ENCODE results near the gene HSPBAP1.
A peak's percentile ranks its signal among the peaks of the same experiment; 100 is the strongest.

Gene HSPBAP1

DNA sequence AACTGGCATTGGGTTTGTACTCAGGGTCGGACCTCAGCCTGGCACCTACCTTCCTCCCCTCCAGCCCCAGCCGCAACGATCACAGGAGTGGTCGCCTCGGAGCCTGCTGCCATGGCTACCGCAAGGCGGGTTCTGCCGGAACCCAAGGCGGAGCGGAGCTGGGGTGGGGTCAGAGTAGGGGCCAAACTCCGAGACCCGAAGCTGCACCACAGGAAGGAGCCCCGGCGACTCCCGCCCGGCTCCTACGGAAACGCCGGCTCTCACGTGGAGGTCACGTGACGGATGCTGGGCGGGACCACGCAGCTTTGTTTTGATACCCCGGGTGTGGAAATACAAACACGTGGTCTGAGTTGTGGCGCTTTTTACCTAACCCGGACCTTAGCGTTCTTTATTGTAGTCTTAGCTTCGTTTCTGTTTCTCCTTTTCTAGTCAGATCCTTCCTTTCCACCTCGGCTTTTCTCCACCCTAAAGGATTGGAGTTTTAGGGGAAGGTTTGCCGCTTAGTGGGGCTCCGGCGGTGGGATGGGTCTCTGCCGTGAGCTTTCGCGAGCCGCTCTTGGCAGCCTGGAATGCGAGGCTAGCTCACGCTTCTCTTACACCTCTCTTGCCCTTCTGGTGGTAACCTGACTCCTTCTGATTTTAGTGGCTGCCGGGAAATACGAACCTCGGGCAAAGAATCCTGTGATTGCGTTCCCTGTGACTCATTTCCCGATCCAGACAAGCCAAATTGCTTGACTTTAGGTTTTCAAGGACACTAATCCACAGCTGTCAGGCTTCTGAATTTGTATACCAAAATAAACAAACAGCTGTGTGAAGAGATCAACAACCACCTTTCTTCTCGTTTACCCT is at the start of gene HSPBAP1:
HSPBAP1 (minus strand) TSS at position 264 of the 849 bp plus-strand sequence; CDS start at position 113, 151 bp downstream.
- DNase-seq (ENCODE audit: extremely low read depth, low read depth): peak; percentile 71
- TF ChIP-seq, protein P1, sequence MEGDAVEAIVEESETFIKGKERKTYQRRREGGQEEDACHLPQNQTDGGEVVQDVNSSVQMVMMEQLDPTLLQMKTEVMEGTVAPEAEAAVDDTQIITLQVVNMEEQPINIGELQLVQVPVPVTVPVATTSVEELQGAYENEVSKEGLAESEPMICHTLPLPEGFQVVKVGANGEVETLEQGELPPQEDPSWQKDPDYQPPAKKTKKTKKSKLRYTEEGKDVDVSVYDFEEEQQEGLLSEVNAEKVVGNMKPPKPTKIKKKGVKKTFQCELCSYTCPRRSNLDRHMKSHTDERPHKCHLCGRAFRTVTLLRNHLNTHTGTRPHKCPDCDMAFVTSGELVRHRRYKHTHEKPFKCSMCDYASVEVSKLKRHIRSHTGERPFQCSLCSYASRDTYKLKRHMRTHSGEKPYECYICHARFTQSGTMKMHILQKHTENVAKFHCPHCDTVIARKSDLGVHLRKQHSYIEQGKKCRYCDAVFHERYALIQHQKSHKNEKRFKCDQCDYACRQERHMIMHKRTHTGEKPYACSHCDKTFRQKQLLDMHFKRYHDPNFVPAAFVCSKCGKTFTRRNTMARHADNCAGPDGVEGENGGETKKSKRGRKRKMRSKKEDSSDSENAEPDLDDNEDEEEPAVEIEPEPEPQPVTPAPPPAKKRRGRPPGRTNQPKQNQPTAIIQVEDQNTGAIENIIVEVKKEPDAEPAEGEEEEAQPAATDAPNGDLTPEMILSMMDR (IDR thresholded peaks at IDR 0.05; ENCODE audit: low read depth, low read length): no peak

- DNase-seq (ENCODE audit: extremely low read depth, low read depth): no peak
- TF ChIP-seq, protein P1 (IDR thresholded peaks at IDR 0.05; ENCODE audit: low read depth, low read length): no peak
Measured at GRCh38 chr3:122835590-122835989, 42.0 kb upstream of the HSPBAP1 start.

DNA sequence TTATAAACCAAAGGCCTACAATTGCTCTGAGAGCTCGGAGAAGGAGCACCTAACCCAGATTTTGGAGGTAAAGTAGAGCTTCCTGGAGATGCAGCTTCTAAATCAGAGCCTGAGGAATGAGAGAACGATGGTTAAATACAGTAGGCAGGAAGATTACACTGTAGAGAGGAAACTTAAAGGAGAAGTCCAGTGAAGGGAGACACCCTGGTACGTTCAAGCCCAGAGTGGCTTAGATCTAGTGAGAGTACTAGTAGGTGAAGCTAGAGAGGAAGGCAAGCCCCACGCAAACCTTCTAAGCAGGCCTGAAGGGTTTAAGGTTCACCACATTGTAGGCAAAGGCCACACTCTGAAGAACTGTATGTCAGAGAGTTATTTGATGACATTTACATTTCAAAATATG is 34.6 kb upstream of the HSPBAP1 start:
- no peak for DNase-seq (ENCODE audit: extremely low read depth, low read depth)
- TF ChIP-seq, protein P1 (IDR thresholded peaks at IDR 0.05; ENCODE audit: low read depth, low read length): no peak

DNA sequence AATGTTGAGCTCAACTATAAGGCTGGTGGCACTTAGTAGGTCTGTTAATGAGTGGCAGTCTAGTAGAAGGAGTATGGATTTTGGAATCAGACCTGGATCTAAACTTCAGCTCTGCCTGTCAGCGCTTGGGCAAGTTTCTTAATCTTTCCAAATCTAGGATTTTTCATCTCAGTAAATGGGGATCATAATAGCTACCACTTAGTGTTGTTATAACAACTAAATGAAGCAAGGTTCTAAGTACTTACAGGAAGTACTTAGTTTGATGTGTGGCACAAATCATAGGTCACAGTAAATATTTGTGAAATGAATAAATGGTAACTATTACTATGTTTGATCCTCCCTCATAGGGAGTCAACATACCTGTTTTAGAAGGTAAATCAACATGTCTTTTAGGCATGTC is 32.6 kb upstream of the HSPBAP1 start:
- DNase-seq (ENCODE audit: extremely low read depth, low read depth): no peak
- TF ChIP-seq, protein P1 (IDR thresholded peaks at IDR 0.05; ENCODE audit: low read depth, low read length): no peak

- TF ChIP-seq, protein P1 (IDR thresholded peaks at IDR 0.05; ENCODE audit: low read depth, low read length): no peak
- no peak for DNase-seq (ENCODE audit: extremely low read depth, low read depth)
Measured at GRCh38 chr3:122825460-122825859, 31.8 kb upstream of the HSPBAP1 start.

GRCh38 chr3:122824465-122825381 is 31.1 kb upstream of the HSPBAP1 start:
- DNase-seq (ENCODE audit: extremely low read depth, low read depth): peak; percentile 27
- TF ChIP-seq, protein P1 (IDR thresholded peaks at IDR 0.05; ENCODE audit: low read depth, low read length): no peak
